K562 (cell line): ENCODE data around the gene TRIM24. TPM values are rescaled to one million over a fixed set of nuclear protein-coding genes. Genes with fewer than 3 reads are reported as not detected.

ENCODE experiments used
- CREB3L1 ChIP-seq: fragments of 450-650 bp; IDR thresholded peaks from 2 replicates; pipeline ENCODE4 v1.6.1; 2014; ENCODE audit warnings: low read depth, mild to moderate bottlenecking, moderate library complexity, borderline replicate concordance
- DEAF1 ChIP-seq: fragments of 450-650 bp; formaldehyde crosslinking; IDR thresholded peaks from 2 replicates; pipeline ENCODE4 v1.4.0; 2020; ENCODE audit warnings: mild to moderate bottlenecking, moderate library complexity
- E2F6 ChIP-seq, 2 experiments: IDR thresholded peaks; 2 replicates each; pipeline ENCODE4 v1.6.1; 2011; ENCODE audit warnings: borderline replicate concordance in 1 of 2, control low read depth in 1 of 2, low read depth in 1 of 2, low read length in 1 of 2, mild to moderate bottlenecking in 1 of 2, mixed read lengths in 1 of 2, moderate library complexity in 1 of 2; ENCODE audit not compliant: insufficient read depth in 1 of 2, insufficient read length in 1 of 2, poor library complexity in 1 of 2, severe bottlenecking in 1 of 2; ENCODE audit errors: extremely low read depth in 1 of 2
- GATAD2A ChIP-seq: fragments of 450-650 bp; IDR thresholded peaks from 2 replicates; pipeline ENCODE4 v1.6.1; 2017
- HDAC1 ChIP-seq, 2 experiments: fragments of 450-650 bp; IDR thresholded peaks; 2 replicates each; pipeline ENCODE4 v1.6.1; 2016 to 2017; ENCODE audit warnings: inconsistent platforms in 1 of 2, mild to moderate bottlenecking in 1 of 2, moderate library complexity in 1 of 2
- HMBOX1 ChIP-seq: sonication (generic); IDR thresholded peaks from 2 replicates; pipeline ENCODE4 v1.6.1; 2016
- ID3 ChIP-seq, 2 experiments: fragments of 250-450 bp in 1 of 2; fragments of 450-650 bp in 1 of 2; sonication (Bioruptor Pico) in 1 of 2; IDR thresholded peaks; 2 replicates each; pipeline versions ENCODE4 v1.6.1 to v1.8.0; 2016 to 2021; ENCODE audit warnings: mild to moderate bottlenecking in 2 of 2, moderate library complexity in 2 of 2, missing compliant biosample characterization in 1 of 2, missing genetic modification characterization in 1 of 2
- MTA3 ChIP-seq: fragments of 450-650 bp; formaldehyde crosslinking; IDR thresholded peaks from 2 replicates; pipeline ENCODE4 v1.6.1; 2017; ENCODE audit warnings: mild to moderate bottlenecking, borderline replicate concordance
- SMARCE1 ChIP-seq: fragments of 450-650 bp; IDR thresholded peaks from 2 replicates; pipeline ENCODE4 v1.7.1; 2016; ENCODE audit warnings: mild to moderate bottlenecking
- SP1 ChIP-seq: sonication (generic); formaldehyde crosslinking; IDR thresholded peaks from 2 replicates; pipeline ENCODE4 v1.8.1; 2022; ENCODE audit warnings: mild to moderate bottlenecking, missing genetic modification reagents
- UBTF ChIP-seq, 2 experiments: IDR thresholded peaks; 2 replicates each; pipeline ENCODE4 v1.6.1; 2012; ENCODE audit warnings: improper control_type of control experiment in 2 of 2, low read depth in 2 of 2, low read length in 2 of 2, borderline replicate concordance in 1 of 2
- ZNF140 ChIP-seq: fragments of 250-450 bp; sonication (Bioruptor Pico); IDR thresholded peaks from 2 replicates; pipeline ENCODE4 v1.8.0; 2021; ENCODE audit warnings: moderate library complexity, mild to moderate bottlenecking, inconsistent platforms
- ZNF740 ChIP-seq, 3 experiments: fragments of 200-800 bp in 1 of 3; sonication (Bioruptor generic) in 1 of 3; sonication (generic) in 1 of 3; formaldehyde crosslinking in 1 of 3; IDR thresholded peaks; 2 replicates each; pipeline versions ENCODE4 v1.6.1 to v1.8.0; 2016 to 2022; ENCODE audit warnings: mild to moderate bottlenecking in 2 of 3, missing compliant biosample characterization in 2 of 3, missing genetic modification characterization in 2 of 3, missing genetic modification reagents in 1 of 3
- polyA plus RNA-seq, 8 experiments: library from polyadenylated mRNA; depleted of rRNA in 4 of 8; stranded (reverse) in 5 of 8; unstranded in 3 of 8; fragments of >200 nt; fragmentation: Nextera tagmentation in 2 of 8; fragmentation: Illumina TruSeq in 1 of 8; extraction: Ambion mirVana in 2 of 8; extraction: Trizol in 1 of 8; gene quantifications; 2 replicates each; pipeline versions ENCODE4 v1.2.1 to v1.2.3, GENCODE V29; 2011 to 2014; ENCODE audit warnings: inconsistent platforms in 1 of 8, missing spikeins in 1 of 8
- total RNA-seq, 7 experiments: library from RNA; depleted of rRNA in 6 of 7; stranded (reverse); fragments of >200 nt in 6 of 7; fragmentation: Illumina TruSeq in 2 of 7; extraction: Trizol in 2 of 7; gene quantifications; 2 replicates each; pipeline versions ENCODE4 v1.2.1 to v1.2.3, GENCODE V29; 2011 to 2021; ENCODE audit warnings: low replicate concordance in 1 of 7
- TF ChIP-seq, protein P1 (sequence below): fragments of 450-650 bp; formaldehyde crosslinking; IDR thresholded peaks from 2 replicates; pipeline ENCODE4 v1.4.0; 2022; ENCODE audit warnings: mild to moderate bottlenecking, moderate library complexity

TRIM24 gene
- total and polyA plus RNA-seq, 9 of the 15 experiments (the other 6 are each of a cell fraction or from before 2014, with no cell fraction given), result 13.4 to 74.0 (median 41.7) TPM

- TF ChIP-seq E2F6 (IDR thresholded peaks at IDR 0.05; ENCODE audit: borderline replicate concordance in 1 of 2, extremely low read depth in 1 of 2, insufficient read depth in 1 of 2, insufficient read length in 1 of 2, low read depth in 1 of 2, low read length in 1 of 2, poor library complexity in 1 of 2, severe bottlenecking in 1 of 2) (peak in 1 of 2 experiments; percentile 2), DEAF1 (CRISPR knock-in tag) (0 out of 2 replicates have a peak, but pooled peaks have one; percentile 12), HMBOX1 (peak; percentile 79), HDAC1 (IDR thresholded peaks at IDR 0.05) (peak in 1 of 2 experiments; percentile 40; a peak in 1 of 4 replicates), ID3 (CRISPR knock-in tag; IDR thresholded peaks at IDR 0.05) (no peak), ID3 (tag; IDR thresholded peaks at IDR 0.05) (peak; percentile 93), MTA3 (peak; percentile 93), ZNF140 (no peak), UBTF (IDR thresholded peaks at IDR 0.05; ENCODE audit: borderline replicate concordance in 1 of 2, low read depth in 2 of 2, low read length in 2 of 2) (no peak), CREB3L1 (peak; percentile 100), GATAD2A (peak; percentile 68; the same call in 1 of the 2 replicates), SP1 (CRISPR knock-in tag) (peak; percentile 73), ZNF740 (CRISPR knock-in tag; IDR thresholded peaks at IDR 0.05) (no peak), ZNF740 (tag; IDR thresholded peaks at IDR 0.05) (peak in 1 of 2 experiments; percentile 21; a peak in 1 of 4 replicates), SMARCE1 (peak; percentile 69; the same call in 1 of the 2 replicates)
- TF ChIP-seq, protein P1, sequence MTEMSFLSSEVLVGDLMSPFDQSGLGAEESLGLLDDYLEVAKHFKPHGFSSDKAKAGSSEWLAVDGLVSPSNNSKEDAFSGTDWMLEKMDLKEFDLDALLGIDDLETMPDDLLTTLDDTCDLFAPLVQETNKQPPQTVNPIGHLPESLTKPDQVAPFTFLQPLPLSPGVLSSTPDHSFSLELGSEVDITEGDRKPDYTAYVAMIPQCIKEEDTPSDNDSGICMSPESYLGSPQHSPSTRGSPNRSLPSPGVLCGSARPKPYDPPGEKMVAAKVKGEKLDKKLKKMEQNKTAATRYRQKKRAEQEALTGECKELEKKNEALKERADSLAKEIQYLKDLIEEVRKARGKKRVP (CRISPR knock-in tag), result no peak
Observed at GRCh38 chr7:138527746-138528223, 67.7 kb downstream of the TRIM24 start (continued).
